NOMO-1 treated with dmso at 0.1 percent for 144 hours (cell line): Measurements from ENCODE around the gene MATCAP1.

Experiments used
- DNase-seq: peaks from one replicate; lab custom pipeline; 2025; ENCODE audit not compliant: unreplicated experiment; lab: John Stamatoyannopoulos, UW

MATCAP1 gene

DNA sequence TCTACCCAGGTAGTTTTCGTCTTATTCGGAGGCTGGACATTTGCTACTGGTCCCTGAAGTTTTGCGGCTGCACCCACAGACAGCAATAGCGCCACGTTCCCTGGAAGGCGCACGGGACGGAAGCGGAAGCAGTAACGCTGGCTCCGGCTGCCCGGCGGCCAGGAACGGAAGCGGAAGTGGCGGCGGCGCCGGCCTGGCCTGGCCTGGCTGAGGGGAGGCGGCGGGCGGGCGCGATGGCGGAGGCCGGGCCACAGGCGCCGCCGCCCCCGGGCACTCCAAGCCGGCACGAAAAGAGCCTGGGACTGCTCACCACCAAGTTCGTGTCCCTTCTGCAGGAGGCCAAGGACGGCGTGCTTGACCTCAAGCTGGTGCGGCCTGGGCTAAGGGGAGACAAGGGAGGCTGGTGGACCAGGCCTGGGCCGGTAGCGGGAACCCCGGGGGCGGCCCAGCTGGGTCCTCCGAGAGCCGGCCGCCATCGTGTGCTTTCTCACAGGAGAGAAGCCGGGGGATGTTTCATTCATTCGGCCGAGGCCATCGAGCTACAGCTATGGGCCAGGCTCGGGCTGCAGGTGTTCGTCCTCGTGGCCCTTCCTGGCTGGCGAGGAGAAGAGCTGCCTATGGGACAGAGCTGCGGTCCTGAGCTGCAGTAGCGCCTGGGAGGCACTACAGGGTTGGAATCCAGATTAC lies 8.4 kb upstream of the MATCAP1 start, which contains the start of gene E2F4:
Gene E2F4, plus strand, starts transcription at position 161 of the 687 bp plus-strand sequence. Its CDS starts 73 bp downstream, at position 234.
- peak; percentile 93 for DNase-seq

DNA sequence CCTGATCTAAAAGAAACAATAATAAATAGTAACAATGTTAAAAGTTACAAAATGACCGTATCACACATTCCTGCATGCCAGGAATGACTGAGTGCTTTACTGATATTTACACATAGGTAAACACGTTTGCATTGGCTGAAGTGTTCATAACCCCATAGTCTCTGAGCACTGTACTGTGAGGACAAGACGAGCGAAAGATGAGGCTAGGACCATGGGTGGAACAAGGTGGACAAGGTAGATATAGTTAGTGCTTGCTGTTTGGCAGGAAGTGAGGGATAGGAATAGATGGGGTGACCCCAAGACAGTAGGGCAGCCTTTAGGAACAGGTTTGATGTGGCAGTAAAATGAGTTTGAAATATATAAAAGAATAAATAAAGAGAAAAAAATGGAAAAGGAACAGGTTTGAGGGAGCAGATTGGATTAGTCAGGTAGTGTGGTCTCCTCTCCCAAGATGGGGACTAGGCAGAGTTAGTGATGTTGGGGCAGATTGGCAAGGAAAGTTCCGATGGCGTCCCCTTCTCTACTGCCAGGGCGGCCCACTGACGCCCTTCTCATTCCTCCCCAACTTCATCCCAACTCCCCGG lies 7.7 kb upstream of the MATCAP1 start:
- DNase-seq = no peak

DNA sequence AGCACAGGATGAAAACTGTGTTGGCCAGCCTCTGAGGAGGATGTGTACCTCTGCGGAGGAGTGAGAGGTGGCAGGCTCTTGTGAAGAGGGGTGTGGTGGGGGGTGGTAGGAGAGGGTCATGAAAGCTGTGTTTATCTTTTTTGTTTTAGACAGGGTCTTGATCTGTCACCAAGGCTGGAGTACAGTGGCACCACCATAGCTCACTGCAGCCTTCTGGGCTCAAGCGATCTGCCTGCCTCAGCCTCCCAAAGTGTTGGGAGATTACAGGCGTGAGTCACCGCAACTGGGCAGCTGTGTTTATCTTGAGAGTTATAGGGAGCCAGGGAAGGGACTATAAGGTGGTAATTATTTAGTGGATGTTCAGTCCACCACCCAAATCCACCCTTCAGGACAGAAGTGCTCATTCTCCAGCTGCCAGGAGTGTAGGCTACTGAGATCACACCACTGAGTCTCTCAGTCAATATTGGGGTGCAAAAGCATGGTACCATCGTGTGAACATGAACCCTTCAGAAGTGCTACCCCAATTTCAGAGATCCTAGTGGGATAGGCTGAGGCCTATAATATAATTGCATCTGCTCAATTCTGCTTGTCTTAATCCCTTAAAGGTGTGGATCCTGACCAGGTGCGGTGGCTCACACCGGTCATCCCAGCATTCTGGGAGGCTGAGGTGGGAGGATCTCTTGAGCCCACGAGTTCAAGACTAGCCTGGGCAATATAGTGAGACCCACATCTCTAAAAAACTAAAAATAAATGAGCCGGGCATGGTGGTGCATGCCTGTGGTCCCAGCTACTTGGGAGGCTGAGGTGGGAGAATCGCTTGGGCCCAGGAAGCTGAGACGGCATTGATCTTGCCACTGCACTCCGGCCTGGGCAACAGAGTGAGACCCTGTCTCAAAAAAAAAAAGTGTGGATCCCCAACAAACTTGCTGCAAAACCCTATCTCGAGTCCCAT lies 7.0 kb upstream of the MATCAP1 start:
- DNase-seq = no peak

DNA sequence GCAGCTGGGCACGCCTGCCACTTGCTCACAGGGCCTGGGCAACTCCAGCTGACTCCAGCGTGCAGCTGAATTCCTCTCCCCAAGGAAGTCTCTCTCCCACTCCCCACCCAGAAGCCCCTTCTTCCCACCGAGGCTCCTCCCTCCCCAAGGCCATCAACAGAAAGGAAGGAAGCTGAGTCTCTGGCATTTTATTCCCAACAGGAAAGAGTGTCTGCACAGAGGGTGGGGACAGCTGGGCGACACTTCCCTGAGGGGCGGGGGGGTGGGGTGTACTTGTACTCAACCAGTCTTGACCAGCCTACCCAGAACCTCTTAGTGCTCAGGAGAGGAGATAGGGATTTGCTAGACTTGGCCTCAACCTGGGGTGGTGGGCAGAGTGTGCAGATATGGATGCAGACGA lies 6.3 kb upstream of the MATCAP1 start, which contains the start of gene EXOC3L1:
Gene EXOC3L1, minus strand, starts transcription at position 96 of the 400 bp plus-strand sequence. CDS start 460 bp downstream, outside the sequence.
- DNase-seq = no peak

DNA sequence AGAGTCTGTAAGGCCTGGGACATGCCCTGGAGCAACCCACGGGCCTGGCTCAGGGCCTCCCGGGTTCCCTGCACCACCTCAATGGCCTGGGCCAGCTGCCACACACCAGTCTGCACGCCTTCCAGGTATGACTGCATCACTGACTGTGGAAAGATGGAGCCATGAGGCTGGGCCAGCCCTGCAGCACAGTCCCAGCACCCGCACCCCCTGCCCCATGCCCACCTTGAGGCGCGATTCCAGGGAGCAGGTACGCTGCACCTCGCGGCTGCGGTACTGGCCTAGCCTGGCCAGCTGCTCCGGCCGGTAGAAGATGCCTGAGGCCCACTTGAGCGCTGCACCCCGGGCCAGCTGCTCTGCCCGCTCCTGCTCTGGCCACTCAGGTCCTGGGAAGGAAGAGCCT lies 5.0 kb upstream of the MATCAP1 start:
- DNase-seq = no peak

DNA sequence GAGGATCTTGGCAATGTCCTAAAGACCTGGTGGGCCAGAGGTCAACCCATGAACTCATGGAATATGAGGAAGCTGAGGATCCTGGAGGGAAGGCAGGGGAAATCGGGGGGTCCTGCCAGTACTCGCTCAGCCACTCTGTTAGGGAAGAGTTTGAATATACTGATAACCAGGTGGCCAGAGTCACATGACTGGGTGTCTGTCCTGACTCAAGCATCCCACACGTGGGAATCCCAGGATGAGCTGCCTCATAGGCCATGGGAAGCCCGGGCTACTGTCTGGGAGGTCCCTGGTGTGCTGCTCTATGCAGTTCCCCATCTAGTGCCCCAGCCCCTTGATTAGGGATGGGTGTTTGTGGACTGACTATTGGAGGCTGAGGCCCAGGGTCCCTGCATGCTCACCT lies 4.6 kb upstream of the MATCAP1 start:
- DNase-seq = no peak

DNA sequence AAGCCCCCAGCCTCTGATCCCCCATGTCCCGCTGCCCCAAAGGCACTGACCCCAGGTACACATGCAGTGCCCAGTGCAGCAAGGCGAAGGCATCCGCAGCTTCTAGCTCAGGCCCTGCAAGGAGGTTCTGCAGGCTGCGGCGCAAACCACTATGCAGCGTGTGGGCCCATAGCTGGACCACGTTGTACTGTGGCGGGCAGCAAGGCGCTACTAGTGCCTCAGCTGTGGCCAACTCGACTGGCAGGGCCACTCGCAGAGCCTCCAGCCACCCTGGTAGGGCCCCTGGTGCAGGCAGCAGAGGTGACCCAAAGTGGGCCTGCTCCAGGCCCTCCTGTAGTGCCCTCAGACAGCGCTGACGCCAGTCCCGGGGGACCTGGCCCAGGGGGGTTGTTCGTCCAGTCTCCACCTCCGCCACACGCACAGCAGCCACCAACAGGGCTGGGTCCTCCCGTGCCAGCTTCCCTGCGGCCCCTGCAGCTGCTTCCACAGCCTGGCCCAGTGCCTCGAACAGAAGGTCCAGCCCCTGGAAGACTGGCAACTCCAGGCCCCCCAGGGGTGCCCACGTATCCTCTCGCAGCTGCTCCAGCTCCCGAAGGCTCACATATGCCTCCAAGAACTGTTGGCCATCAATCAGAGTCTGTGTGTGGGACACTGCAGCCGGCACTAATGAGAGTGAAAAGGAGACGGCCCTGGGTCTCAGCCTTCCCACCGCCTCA lies 3.6 kb upstream of the MATCAP1 start:
- DNase-seq = no peak

DNA sequence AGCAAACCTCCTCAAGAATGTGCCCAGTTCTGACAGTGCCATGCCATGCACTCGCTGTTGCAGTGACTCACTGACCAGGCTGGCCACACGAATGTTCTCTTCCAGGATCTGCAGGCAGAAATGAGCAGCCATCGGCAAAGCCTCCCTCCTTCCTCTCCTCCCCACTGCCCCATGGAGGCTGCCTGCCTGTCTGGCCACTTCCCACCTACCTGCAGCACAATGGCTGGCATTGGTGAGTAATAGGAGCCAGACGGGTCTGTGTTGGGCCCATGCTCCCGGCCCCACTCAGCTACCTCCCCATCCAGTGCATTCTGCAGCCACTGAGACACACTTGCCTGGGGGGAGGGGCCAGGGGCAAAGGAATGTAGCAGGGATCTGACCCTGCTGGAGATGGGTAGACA lies 2.8 kb upstream of the MATCAP1 start:
- no peak for DNase-seq

DNA sequence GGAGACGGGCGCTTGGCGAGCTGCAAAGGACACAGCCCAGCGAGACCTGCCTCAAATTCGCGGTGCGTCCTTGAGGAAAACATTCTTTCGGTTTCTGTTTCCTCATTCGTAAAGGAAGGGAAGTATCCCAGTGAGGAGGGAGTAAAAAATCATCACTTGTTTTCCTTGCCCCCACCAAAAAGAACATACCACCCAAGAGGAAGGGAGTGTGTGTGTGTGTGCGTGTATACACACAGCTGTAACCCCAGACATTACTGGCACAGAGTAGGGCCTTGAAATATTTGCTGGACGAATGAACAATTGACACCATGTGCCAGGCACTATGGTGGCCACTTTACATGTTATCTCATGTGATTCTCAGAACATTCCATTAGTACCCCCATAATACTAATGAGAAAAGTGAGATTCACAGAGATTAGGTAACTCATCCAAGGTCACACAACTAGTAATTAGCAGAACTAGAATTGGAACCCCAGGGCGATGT lies 1.9 kb upstream of the MATCAP1 start:
- DNase-seq = no peak

DNA sequence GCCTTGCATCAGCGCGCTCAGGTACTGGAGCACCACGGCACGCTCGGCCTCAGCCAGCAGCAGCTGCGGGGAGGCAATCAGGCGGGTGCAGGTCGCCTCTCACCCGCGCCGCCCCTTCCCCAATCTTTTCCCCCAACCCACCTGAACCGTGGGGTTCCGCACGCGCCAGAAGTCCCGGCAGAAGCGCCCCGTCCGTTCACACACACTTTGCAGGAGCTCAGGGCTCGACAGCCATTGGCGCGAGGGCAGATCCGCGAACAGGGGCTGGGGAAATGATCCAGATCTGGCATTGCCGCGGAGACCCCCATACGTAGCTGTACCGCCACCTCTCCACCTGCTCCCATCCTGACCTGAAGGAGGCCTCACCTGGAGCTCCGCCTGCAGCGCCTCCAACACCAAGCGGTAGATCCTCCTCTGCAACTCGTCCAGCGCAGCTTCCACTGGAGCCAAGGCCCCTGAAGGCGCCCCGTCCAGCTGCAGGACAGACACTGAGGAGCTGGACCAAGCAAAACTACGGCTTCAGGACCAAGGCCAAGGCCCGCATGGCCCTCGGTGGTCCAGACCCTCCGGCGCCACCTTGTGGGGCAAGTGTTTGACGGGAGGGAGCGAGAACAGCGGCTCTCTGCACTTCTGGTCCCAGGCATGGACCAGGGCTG lies 1.4 kb upstream of the MATCAP1 start:
- DNase-seq = peak; percentile 73

DNA sequence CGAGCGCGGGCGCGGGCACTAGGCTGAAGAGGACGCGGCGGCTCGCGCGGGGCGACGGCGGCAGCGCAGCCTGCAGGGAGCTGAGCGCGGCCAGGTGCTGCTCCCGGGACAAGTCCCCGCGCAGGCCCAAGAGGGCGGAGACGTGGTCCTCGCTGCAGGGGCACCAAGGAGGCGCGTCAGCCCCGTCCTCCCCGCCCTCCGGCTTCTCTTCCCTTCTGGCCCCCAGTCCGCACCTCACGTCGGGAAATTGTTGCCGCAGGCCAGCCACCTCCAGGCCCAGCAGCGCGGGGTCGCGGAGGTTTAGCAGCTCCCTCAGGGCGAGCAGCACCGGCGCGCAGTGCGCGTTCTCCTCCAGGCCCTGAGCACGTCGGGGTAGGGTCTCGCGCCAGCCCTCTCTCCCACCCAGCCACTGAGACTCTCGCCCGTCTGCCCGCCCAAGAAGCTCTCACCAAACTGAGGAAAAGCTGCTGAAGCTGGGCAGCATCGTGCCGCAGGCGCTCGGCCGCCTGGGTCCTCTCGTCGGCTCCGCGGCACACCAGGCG lies 761 bp upstream of the MATCAP1 start:
- no peak for DNase-seq

DNA sequence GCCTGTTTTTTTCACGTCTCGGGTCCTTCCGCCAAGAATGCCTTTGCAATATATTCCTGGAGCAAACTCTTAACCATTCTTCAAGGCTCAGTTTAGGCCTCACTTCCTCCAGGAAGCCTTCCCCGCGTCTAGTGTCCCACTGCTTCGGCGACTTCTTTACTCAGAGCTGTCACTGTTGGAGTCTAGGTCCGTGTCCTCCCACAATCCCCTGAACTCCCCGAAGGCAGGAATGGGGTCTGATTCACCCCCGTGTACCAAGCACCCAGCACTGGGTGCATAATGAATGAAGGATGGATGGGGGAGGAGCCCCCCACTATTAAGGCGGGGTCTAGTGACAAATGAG lies 508 bp downstream of the MATCAP1 start:
- DNase-seq = no peak

DNA sequence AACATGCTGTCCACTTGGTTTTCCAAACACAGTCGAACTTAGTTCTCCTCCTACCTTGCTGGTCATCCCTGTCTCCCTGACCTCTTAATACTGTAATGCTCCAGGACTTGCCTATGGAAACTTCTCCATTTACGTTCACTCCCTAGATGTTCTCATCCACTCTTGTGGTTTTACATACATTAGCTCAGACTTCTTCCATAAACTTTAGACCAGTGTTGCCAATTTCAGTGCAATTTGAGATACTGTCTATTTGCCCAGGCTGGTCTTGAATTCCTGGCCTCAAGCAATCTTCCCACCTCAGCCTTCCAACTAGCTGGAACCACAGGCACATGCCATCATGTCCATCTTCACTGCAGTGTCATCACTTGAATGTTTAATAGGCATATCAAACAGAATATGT lies 1.5 kb downstream of the MATCAP1 start:
- no peak for DNase-seq

DNA sequence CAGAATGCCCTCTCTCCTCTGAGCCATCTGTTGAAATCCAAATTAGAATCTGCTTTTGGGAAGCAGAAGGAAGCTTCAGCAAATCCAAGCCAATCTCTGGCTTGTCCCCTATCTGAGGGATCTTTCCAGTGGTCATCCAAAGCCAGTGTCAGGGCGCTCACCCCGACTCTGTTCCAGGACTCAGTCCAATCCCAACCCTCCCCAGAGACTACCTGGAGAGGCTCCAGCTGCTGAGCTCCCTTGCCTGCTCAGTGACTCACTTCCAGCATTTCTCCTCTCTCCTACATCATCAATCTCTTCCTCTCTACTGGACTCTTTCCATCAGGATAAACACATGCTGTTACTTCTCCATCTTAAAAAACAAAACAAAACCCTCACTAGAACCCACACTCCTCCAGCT lies 2.4 kb downstream of the MATCAP1 start:
- DNase-seq = no peak

DNA sequence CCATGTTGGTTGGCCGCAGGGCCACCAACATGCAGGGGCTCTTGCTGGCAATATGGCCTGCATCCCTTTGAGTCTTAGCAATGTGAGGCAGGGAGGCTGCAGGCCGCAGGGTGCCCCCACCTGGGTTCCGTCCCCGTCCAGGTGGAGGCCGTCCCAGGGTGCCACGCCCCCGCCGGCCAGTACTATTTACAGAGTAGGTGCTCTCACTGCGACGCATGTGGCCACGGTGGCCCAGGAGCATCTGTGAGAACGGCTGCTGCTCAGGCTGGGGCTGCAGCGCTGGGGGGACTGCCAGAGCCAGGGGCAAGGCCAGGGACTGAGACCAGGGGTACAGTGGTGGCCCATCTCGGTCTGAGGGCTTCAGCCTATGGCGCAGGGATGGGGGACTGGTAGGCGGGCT lies 3.6 kb downstream of the MATCAP1 start:
- no peak for DNase-seq

DNA sequence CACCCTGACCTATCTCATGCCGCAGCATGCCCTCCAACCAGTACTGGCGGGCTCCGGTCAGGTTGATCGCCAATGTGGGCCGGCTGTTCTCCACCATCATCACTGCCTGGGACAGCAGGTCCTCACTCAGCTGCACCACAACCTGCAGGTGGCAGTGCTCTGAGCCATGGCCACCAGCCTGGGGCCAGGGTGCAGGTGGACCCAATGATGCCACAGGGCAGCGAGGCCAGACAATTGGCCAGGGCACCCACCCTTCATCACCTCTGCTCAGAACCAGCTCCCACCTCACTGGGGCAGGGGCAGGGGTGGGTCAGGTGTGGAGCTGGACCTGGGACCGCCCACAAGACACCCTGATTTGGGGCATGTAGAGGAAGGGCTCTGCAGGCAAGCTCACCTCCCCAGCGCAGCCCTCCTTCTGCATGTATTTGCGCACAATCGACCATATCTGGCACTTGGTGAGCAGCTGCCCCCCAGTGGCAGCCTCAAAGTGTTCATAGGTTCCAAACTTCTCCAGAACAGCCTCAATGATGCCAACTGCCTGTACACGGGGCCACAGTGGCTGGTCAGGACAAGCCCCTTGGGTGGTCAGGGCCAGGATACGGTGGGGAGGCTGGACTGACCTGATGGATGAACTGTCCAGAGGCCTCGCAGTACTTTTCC lies 4.2 kb downstream of the MATCAP1 start:
- no peak for DNase-seq

DNA sequence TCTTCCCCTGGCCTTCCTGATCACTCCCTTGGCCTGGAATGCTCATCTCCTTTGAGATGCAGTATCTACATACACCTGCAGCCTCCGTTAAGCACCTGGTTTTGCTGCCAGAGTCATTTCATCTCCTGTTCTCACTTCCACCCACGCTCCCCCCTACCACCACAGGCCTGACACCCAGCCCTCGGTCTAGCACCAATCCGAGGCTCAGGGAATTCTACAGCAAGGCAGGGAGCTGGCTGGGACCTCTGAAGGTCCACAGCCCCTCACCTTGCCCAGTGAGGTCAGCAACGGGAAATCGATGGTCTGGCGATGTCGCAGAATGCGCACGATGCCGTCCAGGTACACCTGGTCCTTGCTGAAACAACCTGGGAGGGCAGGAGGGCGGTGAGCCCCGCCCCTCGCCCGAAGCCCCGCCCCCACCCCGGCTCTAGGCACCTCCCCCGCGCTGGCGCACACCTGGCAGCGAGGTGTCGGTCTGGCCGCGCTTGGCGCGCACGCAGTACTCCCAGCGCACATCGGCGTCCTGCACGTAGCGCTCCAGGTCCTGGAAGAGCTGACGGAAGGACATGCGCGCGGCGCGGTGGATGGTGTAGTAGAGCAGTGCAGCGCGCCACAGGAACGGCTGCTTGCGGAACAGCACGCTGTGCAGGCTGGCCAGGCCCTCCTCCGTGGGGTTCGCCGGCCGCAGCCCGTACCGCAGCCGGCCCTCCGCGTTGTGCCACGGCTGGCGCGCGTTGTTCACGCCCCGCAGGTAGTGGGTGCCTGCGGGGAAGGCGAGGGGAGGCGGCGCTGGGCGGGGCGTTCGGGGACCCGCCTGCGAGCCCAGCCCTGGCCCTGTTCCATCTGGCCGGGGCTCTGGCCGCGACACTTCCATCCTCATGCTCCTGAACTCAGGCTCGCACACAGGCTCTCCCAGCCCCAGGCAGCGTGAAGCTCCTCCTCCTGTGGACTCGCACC lies 5.7 kb downstream of the MATCAP1 start:
- no peak for DNase-seq

DNA sequence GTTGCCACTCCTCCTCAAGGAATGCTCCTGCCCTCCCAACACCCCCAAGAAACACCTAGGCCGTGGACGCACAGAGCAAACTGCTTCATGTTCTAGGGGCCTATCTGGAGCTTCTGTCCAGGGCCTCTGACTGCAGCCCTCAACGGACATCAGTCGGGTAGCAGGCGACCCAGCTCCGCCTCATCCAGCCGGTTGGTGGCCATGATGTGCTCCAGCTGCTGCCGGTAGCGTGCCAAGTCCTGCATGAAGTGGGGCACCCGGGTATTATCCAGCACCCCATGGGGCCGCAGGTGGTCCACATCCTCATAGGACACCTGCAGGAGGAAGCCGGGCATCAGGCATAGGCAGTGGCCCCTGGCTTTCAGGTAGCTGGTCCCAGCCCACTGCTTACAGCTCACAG lies 7.1 kb downstream of the MATCAP1 start:
- no peak for DNase-seq
